GM19372 (cell line): Measurements from ENCODE around the gene REPIN1.

Source experiments
- ATAC-seq: cut with Tn5 transposase; IDR thresholded peaks from one replicate; pipeline ENCODE4 v1.9.1; 2021; ENCODE audit warnings: mild to moderate bottlenecking, low read depth, moderate library complexity; ENCODE audit not compliant: unreplicated experiment

The REPIN1 gene

GRCh38 chr7:150336746-150337145 lies 31.9 kb upstream of the REPIN1 start:
- ATAC-seq: no peak

- ATAC-seq: no peak
Measured at GRCh38 chr7:150337179-150337578, 31.4 kb upstream of the REPIN1 start.

- ATAC-seq: no peak
Measured at GRCh38 chr7:150337659-150338081, 31.0 kb upstream of the REPIN1 start.

- ATAC-seq: no peak
Measured at GRCh38 chr7:150338166-150338829, 30.3 kb upstream of the REPIN1 start.

- ATAC-seq: no peak
Measured at GRCh38 chr7:150339409-150339809, 29.2 kb upstream of the REPIN1 start.

- ATAC-seq: no peak
Measured at GRCh38 chr7:150340024-150340749, 28.4 kb upstream of the REPIN1 start.

GRCh38 chr7:150340875-150341262 lies 27.8 kb upstream of the REPIN1 start:
- ATAC-seq: no peak

GRCh38 chr7:150341263-150342120 lies 27.1 kb upstream of the REPIN1 start, which contains the start of gene RARRES2:
Gene RARRES2 (minus strand): TSS chr7:150341629. CDS start chr7:150340609, 1,020 bp downstream.
- no peak for ATAC-seq

GRCh38 chr7:150342121-150342408 lies 26.6 kb upstream of the REPIN1 start:
- ATAC-seq: no peak

- ATAC-seq: no peak
Measured at GRCh38 chr7:150343225-150343624, 25.4 kb upstream of the REPIN1 start.

- no peak for ATAC-seq
Measured at GRCh38 chr7:150344299-150344698, 24.3 kb upstream of the REPIN1 start.

- no peak for ATAC-seq
Measured at GRCh38 chr7:150345012-150345411, 23.6 kb upstream of the REPIN1 start.

GRCh38 chr7:150346922-150347321 lies 21.7 kb upstream of the REPIN1 start:
- no peak for ATAC-seq

- ATAC-seq: no peak
Measured at GRCh38 chr7:150351587-150352194, 16.9 kb upstream of the REPIN1 start.

- ATAC-seq: no peak
Measured at GRCh38 chr7:150355666-150356059, 13.0 kb upstream of the REPIN1 start.

- no peak for ATAC-seq
Measured at GRCh38 chr7:150356265-150356897, 12.2 kb upstream of the REPIN1 start.

- no peak for ATAC-seq
Measured at GRCh38 chr7:150357270-150357669, 11.4 kb upstream of the REPIN1 start.

GRCh38 chr7:150357771-150358427 lies 10.7 kb upstream of the REPIN1 start:
- ATAC-seq: no peak

- no peak for ATAC-seq
Measured at GRCh38 chr7:150358433-150358832, 10.2 kb upstream of the REPIN1 start.
